Endothelial cell of umbilical vein (primary cell): ENCODE data around the gene SIDT1. TPM values are rescaled to one million over a fixed set of nuclear protein-coding genes. Genes with fewer than 3 reads are reported as not detected.

Source experiments
- Bru-seq: library from RNA; stranded (reverse); fragments of 400-500 nt; gene quantifications from one replicate; lab custom pipeline; 2021; lab: Mats Ljungman, UMichigan
- BruChase-seq, 2 experiments: library from RNA; stranded (reverse); fragments of 400-500 nt; gene quantifications; one replicate each; lab custom pipeline; 2021; lab: Mats Ljungman, UMichigan
- BruUV-seq: library from RNA; stranded (reverse); fragments of 400-500 nt; replicated peaks from 2 replicates; lab custom pipeline; 2021; lab: Mats Ljungman, UMichigan
- CTCF ChIA-PET: fragments of 300-600, 350-600 bp; sonication (Branson Sonifier 250); formaldehyde crosslinking; loops from one replicate; lab custom pipeline; 2021; ENCODE audit warnings: antibody characterized with exemption, inconsistent platforms; lab: Charles Lee
- POLR2A ChIA-PET: fragments of 300-600, 350-600 bp; sonication (Branson Sonifier 250); formaldehyde crosslinking; loops from one replicate; lab custom pipeline; 2021; ENCODE audit warnings: antibody characterized with exemption, inconsistent platforms; lab: Charles Lee
- DNase-seq: peaks from one replicate; pipeline ENCODE4 v3.0.0-alpha.2; 2011; ENCODE audit warnings: low read depth, low spot score
- FAIRE-seq: peaks from 2 replicates; lab custom pipeline; 2011; peaks lifted over from hg19 to GRCh38; lab: Jason Lieb, UNC
- H2AFZ ChIP-seq: 2 replicates; pipeline ENCODE4 v1.6.0; 2012; ENCODE audit warnings: low read depth, low read length, control low read depth, inconsistent platforms
- H3K27ac ChIP-seq: 2 replicates; pipeline ENCODE4 v1.5.1; 2011; ENCODE audit warnings: low read depth, mild to moderate bottlenecking, control low read depth, low read length, moderate library complexity; ENCODE audit not compliant: insufficient read depth
- H3K27me3 ChIP-seq, 2 experiments: 2 replicates each; pipeline versions ENCODE4 v1.6.0 to v1.6.1; 2011; ENCODE audit warnings: low read length in 2 of 2, mixed read lengths in 1 of 2; ENCODE audit not compliant: control insufficient read depth in 2 of 2, insufficient read depth in 2 of 2
- H3K36me3 ChIP-seq, 2 experiments: 2 replicates in 1 of 2; 3 replicates in 1 of 2; pipeline ENCODE4 v1.5.1; 2011; ENCODE audit warnings: low read length in 2 of 2, mild to moderate bottlenecking in 1 of 2, moderate library complexity in 1 of 2; ENCODE audit not compliant: control insufficient read depth in 2 of 2, insufficient read depth in 2 of 2; ENCODE audit errors: extremely low read depth in 1 of 2
- H3K4me1 ChIP-seq: 3 replicates; pipeline ENCODE4 v1.5.1; 2011; ENCODE audit warnings: mild to moderate bottlenecking, low read length; ENCODE audit not compliant: control insufficient read depth, insufficient read depth; ENCODE audit errors: extremely low read depth
- H3K4me2 ChIP-seq: 2 replicates; pipeline ENCODE4 v1.6.1; 2011; ENCODE audit warnings: low read length, control low read depth, mixed read lengths; ENCODE audit not compliant: insufficient read depth
- H3K4me3 ChIP-seq, 3 experiments: fragments of 200-600 bp in 1 of 3; sonication (generic), shearing (Covaris generic) in 1 of 3; replicated peaks in 1 of 3; 2 replicates each; pipeline ENCODE4 v1.5.1; 2011 to 2016; ENCODE audit warnings: control low read depth in 3 of 3, low read length in 3 of 3, mild to moderate bottlenecking in 2 of 3, inconsistent platforms in 1 of 3, low read depth in 1 of 3, moderate library complexity in 1 of 3; ENCODE audit not compliant: insufficient read depth in 1 of 3
- H3K79me2 ChIP-seq: 2 replicates; pipeline ENCODE4 v1.6.0; 2012; ENCODE audit warnings: low read length, inconsistent platforms; ENCODE audit not compliant: control insufficient read depth, insufficient read depth
- H3K9ac ChIP-seq: replicated peaks from 2 replicates; pipeline ENCODE3; 2011; ENCODE audit warnings: low read length, control low read depth; ENCODE audit not compliant: insufficient read depth; ENCODE audit errors: extremely low read depth
- H3K9me1 ChIP-seq: replicated peaks from 3 replicates; pipeline ENCODE4 v1.6.0; 2011; ENCODE audit warnings: mild to moderate bottlenecking, low read length; ENCODE audit not compliant: control insufficient read depth, insufficient read depth; ENCODE audit errors: extremely low read depth
- H3K9me3 ChIP-seq: replicated peaks from 2 replicates; pipeline ENCODE4 v1.5.1; 2012; ENCODE audit warnings: low read length, inconsistent platforms; ENCODE audit not compliant: control insufficient read depth, insufficient read depth
- H4K20me1 ChIP-seq: replicated peaks from 2 replicates; pipeline ENCODE3; 2011; ENCODE audit warnings: mild to moderate bottlenecking, low read length; ENCODE audit not compliant: control insufficient read depth, insufficient read depth; ENCODE audit errors: extremely low read depth
- CTCF ChIP-seq, 2 donors: IDR thresholded peaks; 1 replicate in 1 of 2; 2 replicates in 1 of 2; pipeline ENCODE4 v1.5.1; 2011; ENCODE audit warnings: low read length in 2 of 2, mild to moderate bottlenecking in 2 of 2, moderate library complexity in 2 of 2, control low read depth in 1 of 2, inconsistent platforms in 1 of 2, low read depth in 1 of 2; ENCODE audit not compliant: insufficient read depth in 1 of 2; ENCODE audit errors: extremely low read depth in 1 of 2
- EZH2 ChIP-seq: IDR thresholded peaks from 2 replicates; pipeline ENCODE4 v1.6.1; 2012; ENCODE audit warnings: borderline replicate concordance, low read depth, mild to moderate bottlenecking, moderate library complexity, low read length, inconsistent platforms; ENCODE audit not compliant: severe bottlenecking
- FOS ChIP-seq: IDR thresholded peaks from 2 replicates; pipeline ENCODE4 v1.6.1; 2011; ENCODE audit warnings: mild to moderate bottlenecking, low read length, moderate library complexity, borderline replicate concordance; ENCODE audit not compliant: insufficient read depth
- GATA2 ChIP-seq: IDR thresholded peaks from 2 replicates; pipeline ENCODE4 v1.7.0; 2011; ENCODE audit warnings: low read depth, mild to moderate bottlenecking, moderate library complexity, mixed read lengths, low read length; ENCODE audit not compliant: insufficient read length, insufficient read depth
- JUN ChIP-seq: IDR thresholded peaks from 2 replicates; pipeline ENCODE4 v1.6.1; 2011; ENCODE audit warnings: borderline replicate concordance, low read depth; ENCODE audit not compliant: insufficient read length, insufficient read depth
- MAX ChIP-seq: IDR thresholded peaks from 2 replicates; pipeline ENCODE4 v1.6.1; 2011; ENCODE audit not compliant: insufficient read depth, insufficient read length
- dilution Hi-C: fragments of 300-500 bp; cut with MboI; formaldehyde crosslinking; loops from one replicate; pipeline ENCODE4 v1.15.0; 2019; ENCODE audit warnings: low sequenced_read_pairs; ENCODE audit not compliant: extremely low pct_ligation_motif_present
- intact Hi-C: fragments of 100-400 bp; cut with micrococcal nuclease; formaldehyde crosslinking; loops from one replicate; pipeline ENCODE4 v1.10.0; 2022
- long read RNA-seq: library from polyadenylated mRNA; stranded (forward); transcript quantifications from one replicate; pipeline ENCODE4 v2.0.0, GENCODE V29; 2021
- polyA minus RNA-seq, 3 experiments: library from RNA; depleted of rRNA, polyadenylated mRNA; stranded (reverse); fragments of >200 nt; gene quantifications; 1 replicate in 1 of 3; 2 replicates in 2 of 3; pipeline ENCODE4 v1.2.3, GENCODE V29; 2011
- polyA plus RNA-seq, 4 experiments: library from polyadenylated mRNA; depleted of rRNA in 3 of 4; stranded (reverse) in 3 of 4; unstranded in 1 of 4; fragments of >200 nt; gene quantifications; 2 replicates each; pipeline versions ENCODE4 v1.2.1 to v1.2.3, GENCODE V29; 2011 to 2012; ENCODE audit warnings: missing spikeins in 1 of 4
- total RNA-seq: library from RNA; stranded (reverse); gene quantifications from 2 replicates; pipeline ENCODE4 v1.2.3, GENCODE V29; 2021

Gene SIDT1
- total RNA-seq (not detected in 2 replicates), polyA plus RNA-seq (0.03 and 0.07 TPM in 2 replicates), polyA minus RNA-seq (0.19 and 1.6 TPM in 2 replicates), Bru-seq, nascent RNA (percentile 9 among the genes with signal in this experiment), BruChase-seq, experiment 1, labeled RNA remaining after a 6-hour chase (percentile 5 among the genes with signal in this experiment), BruChase-seq, experiment 2, labeled RNA remaining after a 2-hour chase (percentile 11 among the genes with signal in this experiment)
- polyA plus RNA-seq (2011; cell fraction: cytosol; rRNA removed): 0.01 TPM in 2 replicates
- 0.24 TPM in 1 of 2 replicates, not detected in the other for polyA plus RNA-seq (2011; cell fraction: nucleus; rRNA removed)
- not detected in 2 replicates for polyA plus RNA-seq (2012)
- not detected for polyA minus RNA-seq (2011; cell fraction: cytosol; rRNA and poly(A)+ RNA removed)
- polyA minus RNA-seq (2011; cell fraction: nucleus; rRNA and poly(A)+ RNA removed): 0.48 TPM in 1 of 2 replicates, not detected in the other
- long read RNA-seq: 0 reads

GRCh38 chr3:113531826-113532697, at the start of gene SIDT1:
SIDT1 (plus strand) TSS chr3:113532555; CDS start chr3:113533022, 467 bp downstream.
- Histone ChIP-seq H3K4me2 (peak within 1 kb of the TSS; percentile 87), H4K20me1 (no peaks in the 10 kb centered on the region), H2AFZ (peak within 1 kb of the TSS; percentile 86), H3K9me1 (no peaks in the 10 kb centered on the region), H3K27ac (no peak within 1 kb of the TSS), H3K36me3 (no peaks in the 10 kb centered on the region), H3K9me3 (no peaks in the 10 kb centered on the region), H3K4me1 (peaks cover 17% of the 10 kb centered on the region), H3K27me3 (peaks cover 49 to 72% of the 10 kb centered on the region in 2 experiments), H3K9ac (no peak within 1 kb of the TSS), H3K79me2 (no peaks in the 10 kb centered on the region), H3K4me3 (peak within 1 kb of the TSS; percentile 41 to 65 (median 45))
- no peak for TF ChIP-seq FOS
- TF ChIP-seq JUN: no peak
- TF ChIP-seq GATA2: no peak
- TF ChIP-seq CTCF (IDR thresholded peaks at IDR 0.05; ENCODE audit: extremely low read depth in 1 of 2, insufficient read depth in 1 of 2, low read depth in 1 of 2, low read length in 2 of 2): no peak
- no peak for TF ChIP-seq EZH2
- TF ChIP-seq MAX: no peak
- dilution Hi-C loops: no loop called here
- FAIRE-seq: peak; percentile 8
- CTCF ChIA-PET: no interaction called here
- POLR2A ChIA-PET: no interaction called here
- intact Hi-C loops: loop anchor here (1.0 kb wide), 1 partner anchor 34 kb away; no protein-coding TSS in a partner anchor
- BruUV-seq: no TSS peak
- peak; percentile 21 for DNase-seq
